Fibroblast of skin of left biceps (primary cell): ENCODE measurements around the gene UBE2N.
"Not testable (repeated sequence)": the region's sequence is repeated elsewhere in the genome, so short reads cannot be mapped to it uniquely, and the experiment has no call there.

Experiments used
- DNase-seq, 2 experiments: peaks; one replicate each; pipeline ENCODE4 v3.0.0-alpha.2; 2013; ENCODE audit warnings: low read depth in 2 of 2

UBE2N gene

DNA sequence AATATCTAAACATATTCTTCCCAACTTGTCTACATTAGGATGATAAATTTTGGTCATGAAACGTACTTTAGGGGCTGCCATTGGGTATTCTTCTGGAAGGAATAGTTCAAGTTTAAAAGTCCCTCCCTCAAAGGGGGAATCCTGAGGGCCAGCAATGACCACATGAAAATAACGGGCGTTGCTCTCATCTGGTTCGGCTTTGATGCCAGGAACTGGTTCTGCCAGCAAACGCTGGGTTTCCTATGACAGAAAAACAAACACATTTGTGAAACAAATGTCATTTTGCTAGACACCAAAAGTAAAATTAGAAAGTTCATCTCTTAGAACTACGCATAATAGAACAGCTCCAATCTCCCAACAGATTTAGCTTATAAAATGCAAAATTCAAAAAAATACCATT is 30.7 kb downstream of the UBE2N start:
- DNase-seq: not testable (repeated sequence)

GRCh38 chr12:93409343-93410187 is 32.2 kb downstream of the UBE2N start:
- not testable (repeated sequence) for DNase-seq

GRCh38 chr12:93408813-93409212 is 32.9 kb downstream of the UBE2N start:
- DNase-seq: no peak

DNA sequence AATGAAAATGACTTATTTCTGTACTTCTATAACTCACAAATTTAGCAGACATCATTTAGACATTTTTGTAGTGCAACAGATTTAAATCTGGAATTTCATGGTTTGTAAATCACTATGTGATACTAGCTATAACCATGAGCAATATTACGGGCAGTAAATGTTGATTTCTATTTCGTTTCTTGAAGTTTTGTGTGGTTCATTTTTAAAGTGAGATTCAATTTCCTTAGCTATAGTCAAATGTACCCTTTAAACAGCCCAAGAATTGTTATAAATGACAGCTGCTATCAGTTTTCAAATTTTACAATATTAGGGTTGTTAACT is 33.8 kb downstream of the UBE2N start:
- DNase-seq: no peak

DNA sequence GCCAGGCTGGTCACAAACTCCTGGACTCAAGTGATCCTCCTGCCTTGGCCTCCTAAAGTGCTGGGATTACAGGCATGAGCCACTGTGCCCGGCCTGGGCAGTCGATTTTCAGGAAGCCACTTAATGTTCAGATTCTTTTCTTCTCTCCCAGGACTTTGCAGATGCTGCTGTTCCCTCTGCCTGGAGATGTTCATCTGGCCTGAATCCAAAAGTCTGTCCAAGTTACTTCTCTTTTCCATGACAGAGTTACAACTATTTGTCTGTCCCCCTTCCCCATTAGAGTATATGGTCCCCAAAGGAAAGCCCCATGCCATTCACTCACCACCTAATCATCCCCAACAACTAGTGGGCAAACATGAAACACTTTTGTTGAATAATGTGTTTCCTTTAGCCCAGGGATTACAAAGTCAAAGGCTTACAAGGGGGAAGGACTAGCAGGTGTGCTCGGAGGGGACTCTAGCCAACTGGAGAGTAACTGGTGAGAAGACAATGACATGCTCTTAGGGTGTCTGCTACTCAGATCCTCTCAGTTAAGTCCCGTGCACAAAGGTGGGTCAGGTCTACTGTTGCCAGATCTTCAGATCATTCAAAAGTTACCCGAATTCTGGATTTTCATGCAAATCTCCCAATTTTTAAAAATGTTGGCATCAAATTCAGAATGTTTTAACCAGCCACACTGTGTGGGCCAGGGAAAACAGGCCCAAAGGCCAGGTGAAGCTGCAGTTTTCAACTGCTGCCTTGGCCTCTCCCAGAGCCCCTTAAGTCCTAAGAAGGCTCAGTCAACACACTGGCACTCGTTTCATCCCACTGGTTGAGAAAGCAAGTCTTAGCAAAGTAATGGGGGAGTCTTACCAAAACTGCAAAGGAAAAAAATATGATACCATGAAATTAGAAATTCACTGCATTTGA is 34.4 kb downstream of the UBE2N start:
- no peak for DNase-seq

- no peak for DNase-seq
These were observed 36.5 kb downstream of the UBE2N start for GRCh38 chr12:93404961-93405849.

- DNase-seq: no peak
These were observed 37.6 kb downstream of the UBE2N start for GRCh38 chr12:93403988-93404803.

DNA sequence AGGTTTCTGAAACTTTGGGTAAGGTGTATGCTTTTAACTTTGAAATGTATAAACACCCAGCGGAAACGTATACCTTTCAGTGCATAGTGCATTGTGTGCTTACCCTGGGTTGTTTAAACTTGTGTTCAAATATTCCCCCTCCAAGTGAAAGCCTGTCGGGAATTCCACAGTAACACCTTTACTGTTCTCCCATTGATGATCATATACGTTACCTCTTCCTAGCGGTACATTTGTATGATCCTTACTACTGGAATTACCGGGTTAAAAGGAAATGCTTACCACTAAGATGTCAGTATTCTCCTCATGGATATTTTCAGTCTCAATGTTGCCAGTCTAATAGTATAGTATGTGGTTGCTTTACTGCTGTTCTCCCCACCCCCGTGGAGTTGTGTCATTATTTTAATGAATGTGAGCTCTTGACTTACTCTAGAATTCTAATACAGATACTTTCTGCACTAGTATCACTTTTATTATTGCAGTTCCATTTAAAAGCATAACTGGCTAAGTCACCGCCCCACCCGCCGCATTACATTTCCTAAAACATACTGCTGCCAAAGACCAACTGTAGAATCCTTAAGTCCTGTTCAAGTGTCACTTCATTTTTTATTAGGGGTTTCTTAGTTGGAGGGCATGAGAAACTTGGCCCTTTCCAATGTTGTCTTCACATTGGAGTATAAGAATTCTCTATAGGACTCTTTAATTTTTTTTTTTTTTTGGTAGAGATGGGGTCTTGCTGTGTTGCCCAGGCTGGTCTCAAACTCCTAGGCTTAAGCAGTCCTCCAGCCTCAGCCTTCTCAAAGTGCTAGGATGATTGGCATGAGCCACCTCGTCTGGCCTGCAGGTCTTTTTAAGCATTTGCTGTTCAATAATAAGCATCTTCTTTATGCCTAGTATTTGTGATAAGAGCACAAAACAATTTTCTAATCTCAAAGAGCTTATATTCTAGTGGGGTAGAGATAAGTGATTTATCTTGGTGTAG is 39.1 kb downstream of the UBE2N start:
- no peak for DNase-seq

GRCh38 chr12:93399183-93399863 is 42.4 kb downstream of the UBE2N start:
- DNase-seq: not testable (repeated sequence)

DNA sequence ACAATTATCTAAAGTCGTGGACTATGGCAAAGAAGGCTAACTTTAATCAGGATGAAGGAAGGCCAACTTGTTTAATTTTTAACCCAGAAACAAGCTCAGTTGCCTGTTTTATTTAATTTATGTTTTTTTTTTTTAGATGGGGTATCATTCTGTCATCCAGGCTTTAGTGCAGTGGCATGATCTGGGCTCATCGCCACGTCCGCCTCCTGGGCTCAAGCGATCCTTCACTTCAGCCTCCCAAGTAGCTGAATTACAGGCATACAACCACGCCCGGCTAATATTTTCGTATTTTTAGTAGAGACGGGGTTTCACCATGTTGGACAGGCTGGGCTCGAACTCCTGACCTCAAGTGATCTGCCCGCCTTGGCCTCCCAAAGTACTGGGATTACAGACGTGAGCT is 44.3 kb downstream of the UBE2N start:
- no peak for DNase-seq

GRCh38 chr12:93393425-93393824 is 48.3 kb downstream of the UBE2N start:
- DNase-seq: no peak

DNA sequence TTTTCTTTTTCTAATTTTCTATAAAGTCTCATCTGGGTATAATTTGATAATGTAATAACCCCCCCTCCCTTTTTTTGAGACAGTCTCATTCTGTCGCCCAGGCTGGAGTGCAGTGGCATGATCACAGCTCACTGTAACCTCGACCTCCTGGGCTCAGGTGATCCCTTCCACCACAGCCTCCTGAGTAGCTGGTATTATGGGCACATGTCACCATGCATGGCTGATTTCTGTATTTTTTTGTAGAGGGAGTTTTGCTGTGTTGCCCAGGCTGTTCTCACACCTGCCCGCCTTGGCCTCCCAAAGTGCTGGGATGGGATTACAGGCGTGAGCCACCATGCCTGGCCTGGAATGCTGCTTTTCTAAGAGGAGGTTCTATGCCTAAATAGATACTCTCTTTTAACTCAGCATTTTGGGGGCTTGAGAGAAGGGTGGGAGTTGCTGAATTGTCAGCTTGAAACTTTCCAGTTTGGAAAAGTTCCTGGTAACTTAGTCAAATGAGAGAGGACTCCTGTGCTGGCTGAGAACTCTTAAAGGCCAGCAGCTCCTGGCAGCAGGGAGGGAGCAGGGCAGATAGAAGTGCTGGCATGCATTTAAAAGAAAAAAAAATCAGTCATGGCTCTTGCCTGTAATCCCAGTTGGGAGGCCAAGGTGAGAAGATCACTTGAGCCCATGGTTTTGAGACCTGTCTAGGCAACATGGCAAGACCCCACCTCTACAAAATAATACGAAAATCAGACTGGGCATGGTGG is 51.0 kb downstream of the UBE2N start:
- DNase-seq: no peak

DNA sequence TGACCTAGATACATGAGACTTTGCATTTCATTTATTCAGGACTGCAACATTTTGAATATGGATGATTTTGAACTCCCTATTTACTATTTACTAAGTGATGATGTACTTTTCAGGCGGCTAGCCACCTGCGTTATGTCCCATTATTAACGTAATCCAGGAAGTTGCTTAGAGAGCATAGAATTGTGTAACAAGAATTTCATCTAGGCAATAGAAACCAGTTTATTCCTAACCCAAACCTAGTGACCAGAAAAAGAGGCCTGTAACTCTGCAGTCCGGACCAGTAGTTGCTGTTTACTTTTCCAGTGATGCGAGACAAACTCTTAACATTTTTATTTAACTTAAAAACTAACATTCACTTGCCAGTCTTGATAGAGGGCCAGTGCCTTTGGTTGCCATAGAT is 51.7 kb downstream of the UBE2N start:
- DNase-seq: no peak

DNA sequence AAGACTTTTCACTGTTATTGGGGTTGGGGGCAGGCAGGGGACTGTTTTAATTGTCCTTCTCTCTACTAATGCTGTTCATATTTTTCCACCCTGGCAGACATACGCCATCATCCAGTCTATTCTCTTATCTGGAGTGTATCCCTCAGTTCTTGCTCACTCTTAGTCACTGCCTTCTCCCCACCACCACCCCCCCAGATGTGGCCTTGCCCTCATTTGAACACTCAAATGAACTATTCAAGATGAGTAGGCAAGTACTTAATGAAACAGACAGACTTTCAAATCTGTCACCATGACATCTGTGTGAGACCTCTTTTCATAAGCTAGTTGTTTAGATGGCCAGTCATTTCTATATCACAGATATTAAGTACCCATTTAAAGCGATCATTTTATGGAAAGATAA is 54.0 kb downstream of the UBE2N start:
- DNase-seq: no peak

DNA sequence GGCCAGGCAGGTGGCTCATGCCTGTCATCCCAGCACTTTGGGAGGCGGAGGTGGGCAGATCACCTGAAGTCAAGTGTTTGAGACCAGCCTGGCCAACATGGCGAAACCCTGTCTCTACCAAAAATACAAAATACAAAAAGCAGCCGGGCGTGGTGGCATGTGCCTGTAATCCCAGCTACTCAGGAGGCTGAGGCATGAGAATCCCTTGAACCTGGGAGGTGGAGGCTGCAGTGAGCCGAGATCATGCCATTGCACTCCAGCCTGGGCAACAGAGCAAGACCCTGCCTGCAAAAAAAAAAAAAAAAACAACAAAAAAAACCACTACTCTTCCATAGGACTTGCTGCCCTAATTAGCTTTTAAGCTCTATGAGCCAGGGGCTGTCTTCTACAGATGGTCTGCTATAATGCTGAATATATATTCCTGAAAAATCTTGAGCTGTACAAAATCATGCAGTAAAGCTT is 59.7 kb downstream of the UBE2N start:
- not testable (repeated sequence) for DNase-seq

DNA sequence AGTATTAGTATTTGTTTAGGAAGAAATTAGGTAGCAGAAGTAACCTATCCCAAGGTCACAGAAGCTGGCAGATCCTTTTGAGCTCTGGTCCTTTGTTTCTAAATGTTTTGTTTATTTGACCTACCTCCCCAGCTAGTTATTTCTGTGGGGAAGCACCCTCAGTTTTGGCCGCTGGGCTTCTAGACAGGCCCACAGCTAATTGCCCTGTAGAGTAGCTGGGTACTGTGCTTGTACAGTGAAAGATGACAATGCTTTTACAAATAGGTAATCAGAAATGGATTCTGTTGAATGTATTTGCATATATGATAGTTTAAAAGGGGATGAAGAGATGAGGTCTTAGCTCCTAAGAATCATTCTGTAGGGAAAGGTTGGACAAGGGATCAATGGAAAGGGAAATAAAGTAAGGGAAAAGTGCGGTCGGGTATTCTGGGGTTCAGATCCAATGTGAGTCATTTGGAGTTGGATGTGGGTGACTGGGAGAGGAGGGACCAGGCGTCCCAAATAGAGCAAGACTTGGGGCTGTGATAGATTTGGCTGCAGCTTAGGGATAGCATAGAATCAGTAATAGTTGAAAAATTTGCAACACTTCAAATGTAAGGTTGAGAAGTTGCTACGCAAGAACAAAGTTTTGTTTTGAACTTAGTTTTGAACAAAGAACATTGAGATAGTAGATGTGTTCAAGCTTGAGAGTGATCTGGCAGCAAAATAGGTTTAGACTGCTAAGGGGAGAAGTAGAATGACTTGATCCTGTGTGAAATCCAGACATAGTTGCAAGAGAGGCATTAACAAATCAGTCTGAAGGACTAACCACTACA is 60.4 kb downstream of the UBE2N start:
- no peak for DNase-seq

DNA sequence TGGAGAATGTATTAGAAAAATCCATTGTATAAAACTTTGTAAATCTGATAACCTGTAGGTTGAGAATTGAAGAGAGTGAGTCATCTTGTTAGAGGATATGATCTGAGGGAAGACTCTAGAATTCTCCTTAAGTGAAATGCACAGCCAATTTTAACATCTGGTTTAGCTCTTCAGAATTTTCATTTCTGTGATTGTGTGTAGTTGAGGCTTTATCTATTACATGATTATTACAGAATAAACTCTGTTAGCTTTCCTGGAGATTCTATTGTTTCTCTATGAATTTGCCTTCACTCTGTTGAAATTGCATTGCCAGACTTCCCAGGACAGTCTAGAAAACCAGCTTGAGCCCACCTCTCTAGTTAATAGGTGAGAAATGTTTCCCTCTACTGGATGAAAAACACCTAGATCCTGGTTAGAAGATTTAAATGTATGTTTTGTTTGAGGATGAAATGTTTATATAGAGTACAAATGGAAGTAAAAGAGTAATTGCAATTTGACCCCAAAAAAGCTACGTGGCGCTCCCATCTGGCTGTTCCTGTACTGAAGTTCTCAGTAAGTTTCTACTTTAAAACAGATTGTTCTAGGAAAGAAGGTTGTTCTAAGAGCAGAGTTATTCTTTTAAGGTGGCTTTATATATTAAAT is 61.1 kb downstream of the UBE2N start:
- DNase-seq: no peak
